HCEC 1CT (cell line): ENCODE data around the gene ANXA7.
"Not testable (repeated sequence)": the region's sequence is repeated elsewhere in the genome, so short reads cannot be mapped to it uniquely, and the experiment has no call there.

ENCODE experiments used
- DNase-seq: peaks from one replicate; pipeline ENCODE4 v3.0.0-alpha.2; 2017

Gene ANXA7

DNA sequence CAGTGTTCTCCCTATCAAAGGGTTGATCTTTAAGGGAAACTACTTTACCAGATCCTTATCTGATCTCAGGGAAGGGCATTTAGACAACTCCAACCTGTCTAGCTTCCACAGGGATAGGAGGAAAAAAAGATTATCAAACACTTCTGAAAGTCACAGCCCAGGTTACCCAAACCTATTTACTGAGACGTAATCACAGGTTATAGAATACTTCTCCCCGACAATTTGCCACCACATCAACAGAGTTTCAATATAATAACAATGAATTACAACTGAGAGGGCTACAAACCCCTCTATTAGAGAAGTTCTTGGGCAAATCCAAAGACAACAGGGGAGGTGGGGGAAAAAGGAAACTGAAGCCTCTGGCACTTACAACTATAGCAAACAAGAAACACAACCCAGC lies 81.5 kb downstream of the ANXA7 start:
- DNase-seq: no peak

DNA sequence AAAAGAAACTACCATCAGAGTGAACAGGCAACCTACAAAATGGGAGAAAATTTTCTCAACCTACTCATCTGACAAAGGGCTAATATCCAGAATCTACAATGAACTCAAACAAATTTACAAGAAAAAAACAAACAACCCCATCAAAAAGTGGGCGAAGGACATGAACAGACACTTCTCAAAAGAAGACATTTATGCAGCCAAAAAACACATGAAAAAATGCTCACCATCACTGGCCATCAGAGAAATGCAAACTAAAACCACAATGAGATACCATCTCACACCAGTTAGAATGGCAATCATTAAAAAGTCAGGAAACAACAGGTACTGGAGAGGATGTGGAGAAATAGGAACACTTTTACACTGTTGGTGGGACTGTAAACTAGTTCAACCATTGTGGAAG lies 85.3 kb downstream of the ANXA7 start:
- DNase-seq: not testable (repeated sequence)

DNA sequence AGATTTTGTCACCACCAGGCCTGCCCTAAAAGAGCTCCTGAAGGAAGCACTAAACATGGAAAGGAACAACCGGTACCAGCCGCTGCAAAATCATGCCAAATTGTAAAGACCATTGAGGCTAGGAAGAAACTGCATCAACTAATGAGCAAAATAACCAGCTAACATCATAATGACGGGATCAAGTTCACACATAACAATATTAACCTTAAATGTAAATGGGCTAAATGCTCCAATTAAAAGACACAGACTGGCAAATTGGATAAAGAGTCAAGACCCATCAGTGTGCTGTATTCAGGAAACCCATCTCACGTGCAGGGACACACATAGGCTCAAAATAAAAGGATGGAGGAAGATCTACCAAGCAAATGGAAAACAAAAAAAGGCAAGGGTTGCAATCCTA lies 88.6 kb downstream of the ANXA7 start:
- not testable (repeated sequence) for DNase-seq
